ENCODE results near the gene TMEM88. TPM values are rescaled to one million over a fixed set of nuclear protein-coding genes. Genes with fewer than 3 reads are reported as not detected.

The TMEM88 gene
- total RNA-seq, 1 experiment from 2014 or later = 1.5 TPM

DNA sequence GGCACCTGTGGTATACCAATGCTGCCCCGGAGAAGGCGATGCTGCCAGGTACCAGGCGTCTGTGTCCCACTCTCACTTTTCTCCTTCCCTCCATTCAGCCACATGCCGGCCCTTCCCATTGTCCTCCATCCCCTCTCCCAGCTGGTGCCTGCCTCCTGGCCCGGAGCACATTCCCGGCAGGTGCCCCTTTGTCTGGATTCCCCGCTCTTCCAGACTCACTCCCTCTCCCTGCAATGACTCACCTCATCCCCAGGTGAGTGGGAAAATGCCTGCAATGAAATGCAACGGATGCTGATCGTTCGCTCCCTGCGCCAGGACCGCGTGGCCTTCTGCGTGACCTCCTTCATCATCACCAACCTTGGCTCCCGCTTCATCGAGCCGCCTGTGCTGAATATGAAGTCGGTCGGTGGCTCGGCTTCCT is 31.3 kb upstream of the TMEM88 start:
- no peaks in the 10 kb centered on the region for H3K27me3 ChIP-seq (ENCODE audit: low read length)
- ChIA-PET POLR2A (ENCODE audit: unreplicated experiment) (no interaction called here), CTCF (interaction anchor here (0.6 kb wide), 1 partner anchor 89 kb away, joined by 3 read pairs; no protein-coding TSS in a partner anchor)
- TF ChIP-seq EZH2 (IDR thresholded peaks at IDR 0.05; ENCODE audit: low read length, unreplicated experiment) = no peak
- TF ChIP-seq EZH2phosphoT487 (IDR thresholded peaks at IDR 0.05; ENCODE audit: borderline replicate concordance, low read length) = no peak
- TF ChIP-seq, protein P1, sequence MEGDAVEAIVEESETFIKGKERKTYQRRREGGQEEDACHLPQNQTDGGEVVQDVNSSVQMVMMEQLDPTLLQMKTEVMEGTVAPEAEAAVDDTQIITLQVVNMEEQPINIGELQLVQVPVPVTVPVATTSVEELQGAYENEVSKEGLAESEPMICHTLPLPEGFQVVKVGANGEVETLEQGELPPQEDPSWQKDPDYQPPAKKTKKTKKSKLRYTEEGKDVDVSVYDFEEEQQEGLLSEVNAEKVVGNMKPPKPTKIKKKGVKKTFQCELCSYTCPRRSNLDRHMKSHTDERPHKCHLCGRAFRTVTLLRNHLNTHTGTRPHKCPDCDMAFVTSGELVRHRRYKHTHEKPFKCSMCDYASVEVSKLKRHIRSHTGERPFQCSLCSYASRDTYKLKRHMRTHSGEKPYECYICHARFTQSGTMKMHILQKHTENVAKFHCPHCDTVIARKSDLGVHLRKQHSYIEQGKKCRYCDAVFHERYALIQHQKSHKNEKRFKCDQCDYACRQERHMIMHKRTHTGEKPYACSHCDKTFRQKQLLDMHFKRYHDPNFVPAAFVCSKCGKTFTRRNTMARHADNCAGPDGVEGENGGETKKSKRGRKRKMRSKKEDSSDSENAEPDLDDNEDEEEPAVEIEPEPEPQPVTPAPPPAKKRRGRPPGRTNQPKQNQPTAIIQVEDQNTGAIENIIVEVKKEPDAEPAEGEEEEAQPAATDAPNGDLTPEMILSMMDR (conservative IDR thresholded peaks at IDR 0.05; ENCODE audit: low read depth, low read length) = no peak
- no peaks in the 10 kb centered on the region for H3K4me1 ChIP-seq (ENCODE audit: insufficient read depth, low read length)
- DNase-seq (no peak), ATAC-seq (no peak)
- H3K9me3 ChIP-seq (ENCODE audit: low read length) = no peaks in the 10 kb centered on the region
- H3K9ac ChIP-seq (ENCODE audit: low read length) = no peak overlapping the region
- H3K36me3 ChIP-seq (ENCODE audit: low read depth, low read length) = no peaks in the 10 kb centered on the region
- no peaks in the 10 kb centered on the region for H3K9me2 ChIP-seq (replicated peaks; ENCODE audit: low read length)
- no TSS peak for BruUV-seq (replicated peaks)
- H3K4me2 ChIP-seq (ENCODE audit: low read length) = no peak overlapping the region
- H3F3A ChIP-seq (ENCODE audit: low read length, unreplicated experiment) = no peaks in the 10 kb centered on the region
- intact Hi-C loops (cut with micrococcal nuclease) = loop anchor here (5.0 kb wide), 1 partner anchor 76 kb away; no protein-coding TSS in a partner anchor
- no peaks in the 10 kb centered on the region for H3K79me2 ChIP-seq (ENCODE audit: low read length)
- H2AFZ ChIP-seq (ENCODE audit: low read length) = no peak overlapping the region
- no peak overlapping the region for H3K4me3 ChIP-seq (ENCODE audit: low read length)
- H4K20me1 ChIP-seq (ENCODE audit: low read length) = no peaks in the 10 kb centered on the region
- no peak overlapping the region for H3K27ac ChIP-seq (ENCODE audit: low read length)

DNA sequence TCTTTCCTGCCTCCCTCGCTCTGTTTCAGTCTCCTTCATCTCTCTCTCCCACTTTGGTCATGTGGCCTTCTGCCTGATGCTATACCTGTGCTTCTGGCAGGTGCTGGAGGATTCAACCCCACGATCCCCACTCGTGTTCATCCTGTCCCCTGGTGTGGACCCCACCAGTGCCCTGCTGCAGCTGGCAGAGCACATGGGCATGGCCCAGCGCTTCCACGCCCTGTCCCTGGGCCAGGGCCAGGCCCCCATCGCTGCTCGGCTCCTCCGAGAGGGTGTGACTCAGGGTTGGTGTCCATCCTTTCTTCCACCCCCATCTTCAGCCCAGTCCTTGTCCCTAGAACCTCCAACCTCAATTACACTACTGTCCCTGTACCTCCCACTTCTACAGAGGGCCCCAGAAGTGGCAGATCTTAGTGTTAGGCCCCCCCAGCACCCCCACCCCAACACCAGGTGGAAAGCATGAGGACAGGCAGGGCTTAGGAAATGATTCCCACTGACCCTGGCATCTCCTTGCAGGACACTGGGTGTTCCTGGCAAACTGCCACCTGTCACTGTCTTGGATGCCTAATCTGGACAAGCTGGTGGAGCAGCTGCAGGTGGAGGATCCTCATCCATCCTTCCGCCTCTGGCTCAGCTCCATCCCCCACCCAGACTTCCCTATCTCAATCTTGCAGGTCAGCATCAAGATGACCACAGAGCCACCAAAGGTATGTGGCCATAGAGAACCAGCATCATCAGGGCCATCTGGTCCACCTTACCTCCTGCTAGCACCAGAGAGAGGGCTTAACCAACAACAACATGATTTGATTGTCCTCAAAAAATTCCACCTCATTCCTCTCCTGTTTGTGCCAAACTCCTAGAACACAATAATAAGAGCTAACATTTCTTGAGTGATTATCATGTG is 30.6 kb upstream of the TMEM88 start:
- H3K27me3 ChIP-seq (ENCODE audit: low read length) = no peaks in the 10 kb centered on the region
- ChIA-PET POLR2A (ENCODE audit: unreplicated experiment) (interaction anchor here (0.5 kb wide), 1 partner anchor 86 kb away, joined by 3 read pairs; no protein-coding TSS in a partner anchor), CTCF (interaction anchor here (0.7 to 1.1 kb wide), 3 partner anchors 21 to 33 kb away, joined by 3 read pairs; partner anchors contain the start of gene NAA38)
- H3K27ac ChIP-seq (ENCODE audit: low read length) = no peak overlapping the region
- no peak overlapping the region for H3K4me2 ChIP-seq (ENCODE audit: low read length)
- TF ChIP-seq, protein P1 (conservative IDR thresholded peaks at IDR 0.05; ENCODE audit: low read depth, low read length) = no peak
- TF ChIP-seq EZH2phosphoT487 (IDR thresholded peaks at IDR 0.05; ENCODE audit: borderline replicate concordance, low read length) = no peak
- H3K9ac ChIP-seq (ENCODE audit: low read length) = no peak overlapping the region
- H3K4me3 ChIP-seq (ENCODE audit: low read length) = no peak overlapping the region
- intact Hi-C loops (cut with micrococcal nuclease) = loop anchor here (5.0 kb wide), 1 partner anchor 77 kb away; no protein-coding TSS in a partner anchor
- no peaks in the 10 kb centered on the region for H3K36me3 ChIP-seq (ENCODE audit: low read depth, low read length)
- BruUV-seq (replicated peaks) = no TSS peak
- no peaks in the 10 kb centered on the region for H3K9me2 ChIP-seq (replicated peaks; ENCODE audit: low read length)
- no peak for DNase-seq
- H3K9me3 ChIP-seq (ENCODE audit: low read length) = no peaks in the 10 kb centered on the region
- H4K20me1 ChIP-seq (ENCODE audit: low read length) = no peaks in the 10 kb centered on the region
- ATAC-seq = no peak
- H3F3A ChIP-seq (ENCODE audit: low read length, unreplicated experiment) = no peaks in the 10 kb centered on the region
- no peaks in the 10 kb centered on the region for H3K79me2 ChIP-seq (ENCODE audit: low read length)
- no peak overlapping the region for H2AFZ ChIP-seq (ENCODE audit: low read length)
- H3K4me1 ChIP-seq (ENCODE audit: insufficient read depth, low read length) = no peaks in the 10 kb centered on the region

All from PC-3 (cell line).